Measurements from ENCODE around the gene ATP2C2.

GRCh38 chr16:84386047-84386446, 17.7 kb downstream of the ATP2C2 start:
- TF ChIP-seq CTCF (tag by site-specific recombination; IDR thresholded peaks at IDR 0.05): no peak
- no peak for TF ChIP-seq ZFP37 (tag by site-specific recombination; IDR thresholded peaks at IDR 0.05)
- TF ChIP-seq ZSCAN30 (tag by site-specific recombination; IDR thresholded peaks at IDR 0.05): no peak
- no peak for TF ChIP-seq ZSCAN4 (tag by site-specific recombination; IDR thresholded peaks at IDR 0.05)
- no peak for TF ChIP-seq ZNF335 (tag by site-specific recombination; conservative IDR thresholded peaks at IDR 0.05)
- no peak for TF ChIP-seq ZNF768 (tag by site-specific recombination; IDR thresholded peaks at IDR 0.05)

Data from HEK293 (cell line).